NCI-H2227 treated with DMSO at 0.1 percent for 48 hours (cell line): ENCODE results near the gene TXK.

Experiments
- DNase-seq: peaks from one replicate; lab custom pipeline; 2025; lab: John Stamatoyannopoulos, UW

Gene TXK

DNA sequence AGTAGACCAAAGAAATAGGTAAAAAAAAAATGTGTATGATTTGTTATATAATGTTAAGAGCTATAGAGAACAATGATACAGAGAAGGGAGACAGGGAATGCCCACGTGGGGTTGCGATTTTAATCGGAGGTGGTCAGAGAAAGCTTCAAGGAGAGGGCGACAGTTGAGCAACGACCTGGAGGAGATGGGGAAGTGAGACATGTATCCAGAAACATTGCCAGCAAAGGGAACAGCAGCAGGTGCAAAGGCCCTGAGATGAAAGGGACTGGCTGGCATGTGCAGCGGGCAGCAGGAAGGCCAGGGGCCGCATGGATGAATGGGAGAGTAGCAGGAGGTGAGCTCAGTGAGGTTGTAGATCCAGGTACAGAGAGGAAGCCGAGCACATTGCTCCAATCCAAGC, 84.6 kb downstream of the TXK start:
- no peak for DNase-seq

- no peak for DNase-seq
Measured at GRCh38 chr4:48047896-48048295, 86.2 kb downstream of the TXK start.

- DNase-seq, result no peak
Measured at GRCh38 chr4:48047421-48047844, 86.6 kb downstream of the TXK start.

DNA sequence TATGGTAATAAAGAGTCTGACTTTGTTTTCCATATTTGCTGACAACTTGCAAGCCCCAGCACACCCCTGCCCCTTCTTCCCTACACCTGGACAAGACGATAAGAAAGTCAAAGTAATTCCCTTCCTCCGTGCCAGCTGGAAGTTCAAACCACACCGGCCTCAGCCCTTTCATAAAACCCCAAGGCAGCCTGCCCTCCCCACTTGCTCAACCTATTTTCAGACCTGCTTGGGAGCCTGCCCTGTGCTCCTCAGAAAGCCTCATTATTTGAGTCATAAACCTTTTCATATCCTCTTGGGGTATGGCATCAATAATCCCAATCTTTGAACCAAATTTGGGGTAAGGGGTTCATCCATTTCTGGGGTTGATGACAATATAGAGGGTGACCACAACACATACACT, 88.0 kb downstream of the TXK start:
- DNase-seq, result no peak

GRCh38 chr4:48044298-48044697, 89.8 kb downstream of the TXK start:
- DNase-seq, result no peak

DNA sequence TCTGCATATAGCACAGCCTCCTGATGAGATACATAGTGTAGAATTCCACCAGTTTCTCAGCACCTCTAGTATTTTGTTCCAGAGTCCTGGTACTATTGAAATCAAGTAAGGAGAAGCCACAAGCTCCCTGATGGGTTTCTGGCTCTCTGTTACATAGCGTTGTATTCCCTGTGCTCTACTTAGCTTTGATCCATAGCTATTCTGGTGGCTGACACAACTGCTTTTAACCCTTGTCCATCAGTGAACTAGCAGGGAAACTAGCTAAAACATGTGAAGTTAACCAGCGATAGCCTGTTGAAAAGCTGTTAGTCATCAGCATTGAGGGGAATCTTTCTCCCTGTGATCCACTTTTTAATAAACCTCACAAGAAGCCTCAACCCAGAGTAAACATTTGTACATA, 90.5 kb downstream of the TXK start:
- no peak for DNase-seq

DNA sequence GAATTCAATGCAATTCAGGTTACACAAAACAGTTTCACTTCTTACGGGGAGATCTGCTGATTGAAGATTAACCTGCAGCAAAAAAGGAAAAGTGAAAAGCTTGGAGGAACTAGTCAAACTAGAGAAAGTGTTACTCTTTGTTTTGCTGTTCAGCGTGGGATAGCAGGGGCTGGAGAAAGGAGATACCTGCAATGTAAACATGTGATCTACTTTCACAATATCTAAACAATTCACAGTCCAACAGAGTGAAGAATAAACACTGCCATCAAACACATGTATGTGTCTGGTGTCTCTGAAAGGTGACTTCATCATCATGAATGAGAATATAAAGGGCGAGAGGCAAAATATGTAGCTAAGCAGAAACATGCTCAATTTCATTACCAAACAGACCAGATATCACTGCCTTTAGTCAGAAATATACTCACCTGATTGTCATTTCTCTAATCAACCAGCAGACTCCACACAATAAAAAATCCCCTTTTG, 91.0 kb downstream of the TXK start:
- DNase-seq, result no peak

DNA sequence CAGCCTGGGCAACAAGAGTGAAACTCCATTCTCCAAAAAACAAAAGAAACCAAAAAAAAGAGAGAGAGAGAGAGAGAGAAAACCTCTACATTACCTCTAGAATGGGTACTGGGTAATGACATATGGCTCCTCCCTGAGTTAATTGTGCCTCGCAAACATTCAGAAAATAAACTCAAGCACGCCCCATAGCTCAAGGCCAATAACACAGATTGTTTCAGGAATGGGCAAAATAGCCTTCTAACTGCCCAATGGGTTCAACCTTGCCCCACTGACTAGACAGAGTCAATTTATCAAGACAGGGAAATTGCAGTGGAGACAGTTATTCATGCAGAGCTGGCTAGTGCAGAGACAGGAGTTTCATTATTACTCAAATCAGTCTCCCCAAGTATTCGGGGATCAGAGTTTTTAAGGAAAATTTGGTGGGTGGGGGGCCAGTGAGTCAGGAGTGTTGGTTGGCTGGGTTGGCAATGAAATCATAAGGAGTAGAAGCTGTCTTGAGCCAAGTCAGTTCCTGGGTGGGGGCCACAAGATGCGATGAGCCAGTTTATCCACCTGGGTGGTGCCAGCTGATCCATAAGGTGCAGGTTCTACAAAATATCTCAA, 92.4 kb downstream of the TXK start:
- no peak for DNase-seq

- DNase-seq, result no peak
Measured at GRCh38 chr4:48039561-48039960, 94.5 kb downstream of the TXK start.

DNA sequence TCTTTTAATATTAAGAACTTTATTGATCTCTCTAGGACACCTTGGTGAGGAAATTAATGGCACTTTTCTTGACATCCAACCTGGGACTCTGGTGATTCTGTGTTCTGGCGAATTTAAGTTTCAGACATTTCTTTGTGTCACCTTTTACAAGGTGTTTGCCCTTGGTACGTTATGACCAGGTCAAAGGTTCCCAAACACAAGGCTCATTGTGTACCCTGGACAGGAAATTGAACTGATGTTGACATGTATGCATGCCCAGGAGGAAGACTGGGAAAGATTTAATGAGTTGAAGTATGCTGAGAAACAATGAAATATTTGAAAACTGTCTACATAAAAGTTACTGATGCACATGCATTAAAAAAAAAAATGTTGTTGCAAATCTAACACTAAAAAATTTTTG, 95.4 kb downstream of the TXK start:
- DNase-seq, result no peak

DNA sequence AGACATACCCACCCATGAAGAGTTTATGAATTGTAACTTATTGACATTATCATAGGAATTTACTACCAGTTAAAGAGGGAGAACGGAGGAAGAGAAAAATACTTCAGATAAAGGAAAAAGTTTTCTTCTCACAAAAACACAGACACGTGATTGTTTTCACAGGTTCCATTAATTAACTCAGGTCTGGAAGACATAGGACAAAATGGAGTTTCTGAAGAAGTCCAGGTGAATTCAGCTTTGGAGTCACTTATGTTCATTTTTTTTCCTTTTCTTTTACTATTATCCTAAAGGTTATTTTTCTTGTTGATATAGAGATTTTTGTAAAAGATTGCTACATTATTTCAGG, 97.0 kb downstream of the TXK start:
- DNase-seq, result no peak

GRCh38 chr4:48035952-48036351, 98.1 kb downstream of the TXK start:
- no peak for DNase-seq

GRCh38 chr4:48033825-48034413, 100.1 kb downstream of the TXK start:
- DNase-seq, result peak; percentile 1

DNA sequence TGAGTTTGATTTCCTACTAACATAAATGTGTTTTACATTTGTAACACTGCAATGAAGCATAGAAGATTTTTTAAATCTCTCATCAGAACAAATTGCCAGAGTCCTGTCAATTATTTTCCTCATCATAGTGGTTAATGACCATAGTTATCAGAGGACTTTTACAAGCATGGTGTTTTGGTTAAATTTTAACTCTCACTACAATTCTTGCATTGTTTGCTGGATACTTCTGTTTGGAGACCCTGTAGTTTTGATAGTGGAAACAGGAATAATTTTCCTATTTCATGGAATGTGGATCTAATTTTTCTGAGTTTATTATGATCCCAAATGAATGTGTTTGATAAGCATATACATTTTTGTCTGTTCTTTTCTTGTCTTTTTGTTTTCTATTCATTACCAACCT, 100.6 kb downstream of the TXK start:
- no peak for DNase-seq

- no peak for DNase-seq
Measured at GRCh38 chr4:48032721-48033120, 101.3 kb downstream of the TXK start.

DNA sequence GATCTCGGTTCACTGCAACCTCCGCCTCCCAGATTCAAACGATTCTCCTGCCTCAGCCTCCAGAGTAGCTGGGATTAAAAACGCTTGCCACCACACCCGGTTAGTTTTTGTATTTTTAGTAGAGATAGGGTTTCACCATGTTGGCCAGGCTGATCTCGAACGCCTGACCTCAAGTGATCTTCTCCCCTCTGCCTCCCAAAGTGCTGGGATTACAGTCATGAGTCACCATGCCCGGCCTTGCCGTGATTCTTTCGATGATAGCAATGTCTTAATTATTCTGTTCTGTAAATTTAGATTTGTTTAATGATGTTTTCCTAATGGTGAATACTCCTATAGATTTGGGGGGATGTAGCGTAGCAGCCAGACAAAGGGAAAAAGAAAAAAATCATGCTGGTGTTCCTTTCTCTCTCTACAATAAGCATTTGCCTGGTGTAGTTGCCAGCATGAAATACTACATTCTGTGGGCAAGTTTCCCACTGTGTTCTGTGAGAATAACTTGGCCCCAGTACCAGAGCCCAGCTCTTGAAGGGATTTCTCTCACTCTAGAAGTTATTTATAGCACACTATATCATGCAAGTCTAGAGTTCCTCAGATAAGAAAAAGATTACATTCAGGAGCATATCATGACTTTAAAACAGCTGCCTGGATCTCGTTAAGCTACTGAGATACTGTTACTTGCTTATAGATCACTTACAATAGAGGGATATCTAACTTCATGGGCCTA, 102.1 kb downstream of the TXK start:
- DNase-seq, result no peak

DNA sequence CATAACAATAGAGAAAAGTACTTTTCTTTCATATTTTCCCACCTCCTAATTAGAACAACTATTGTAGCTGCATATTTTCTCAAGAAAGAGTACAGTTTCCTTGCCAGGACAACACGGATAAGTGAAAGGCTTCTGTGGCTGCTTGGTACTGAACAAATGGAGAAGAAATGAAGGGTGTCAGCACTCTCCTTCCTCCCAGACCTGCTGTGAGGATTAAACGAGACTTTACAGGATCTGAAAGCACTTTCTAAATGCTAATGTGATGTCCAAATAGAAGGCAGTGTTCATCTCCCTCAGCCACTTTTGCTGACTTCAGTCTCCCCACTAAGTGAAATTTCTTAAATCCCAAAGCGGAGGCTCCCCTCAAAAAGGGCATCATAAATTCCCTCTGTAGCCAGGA, 103.6 kb downstream of the TXK start:
- DNase-seq, result no peak

GRCh38 chr4:48028696-48029095, 105.4 kb downstream of the TXK start:
- DNase-seq, result no peak

DNA sequence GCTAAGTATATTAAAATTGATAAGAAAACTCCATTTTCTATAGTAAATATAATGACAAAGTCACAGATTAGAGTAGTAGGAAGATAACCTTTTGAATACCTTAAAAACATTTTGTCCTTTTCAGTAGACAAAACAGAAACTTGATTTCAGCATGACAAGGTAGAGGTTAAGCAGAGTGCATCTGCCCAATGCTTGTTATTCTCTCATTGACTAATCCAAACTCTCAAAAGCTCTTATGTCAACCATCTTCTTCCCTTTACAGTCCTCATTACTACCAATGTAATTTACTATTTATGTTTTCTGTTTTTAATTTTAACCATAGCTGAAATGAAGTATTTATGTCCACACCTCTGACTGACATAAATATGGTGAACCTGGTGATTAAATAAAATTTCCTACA, 106.4 kb downstream of the TXK start:
- DNase-seq, result no peak

DNA sequence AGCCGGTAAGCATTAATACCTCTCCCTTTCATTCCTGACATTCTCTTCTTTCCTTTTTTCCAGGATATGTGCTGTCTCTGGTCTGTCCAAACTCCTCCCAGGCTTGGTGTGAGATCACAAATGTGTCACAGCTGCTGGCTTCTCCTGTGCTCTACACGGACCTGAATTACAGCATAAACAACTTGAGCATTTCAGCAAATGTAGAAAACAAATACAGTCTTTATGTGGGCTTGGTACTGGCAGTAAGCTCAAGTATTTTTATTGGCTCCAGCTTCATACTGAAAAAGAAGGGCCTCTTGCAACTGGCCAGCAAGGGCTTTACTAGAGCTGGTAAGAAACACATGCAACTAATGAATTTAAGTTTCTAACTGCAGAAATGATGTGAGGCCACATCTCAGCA, 109.0 kb downstream of the TXK start:
- no peak for DNase-seq

GRCh38 chr4:48024522-48024921, 109.5 kb downstream of the TXK start:
- DNase-seq, result no peak

GRCh38 chr4:48022192-48022799, 111.8 kb downstream of the TXK start:
- no peak for DNase-seq

DNA sequence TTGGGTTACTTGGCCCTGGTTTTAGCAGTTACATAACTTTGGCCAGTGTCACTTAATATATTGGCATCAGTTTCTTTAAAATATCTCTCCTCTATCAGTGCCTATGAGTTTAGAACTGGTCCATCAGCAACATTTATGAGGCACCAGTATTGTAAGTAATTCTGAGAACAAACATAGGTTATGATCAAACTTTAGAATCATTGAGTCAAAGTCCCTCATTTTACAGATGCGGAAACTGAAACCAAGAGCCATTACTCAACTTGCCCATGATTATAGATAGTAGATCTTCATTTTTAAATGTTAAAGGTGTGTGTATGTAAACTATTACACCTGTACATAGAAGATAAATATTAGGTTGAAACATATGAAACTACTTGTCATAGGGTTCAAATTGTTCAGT, 113.0 kb downstream of the TXK start:
- no peak for DNase-seq
